ENCODE measurements around the gene ENAM.

DNA sequence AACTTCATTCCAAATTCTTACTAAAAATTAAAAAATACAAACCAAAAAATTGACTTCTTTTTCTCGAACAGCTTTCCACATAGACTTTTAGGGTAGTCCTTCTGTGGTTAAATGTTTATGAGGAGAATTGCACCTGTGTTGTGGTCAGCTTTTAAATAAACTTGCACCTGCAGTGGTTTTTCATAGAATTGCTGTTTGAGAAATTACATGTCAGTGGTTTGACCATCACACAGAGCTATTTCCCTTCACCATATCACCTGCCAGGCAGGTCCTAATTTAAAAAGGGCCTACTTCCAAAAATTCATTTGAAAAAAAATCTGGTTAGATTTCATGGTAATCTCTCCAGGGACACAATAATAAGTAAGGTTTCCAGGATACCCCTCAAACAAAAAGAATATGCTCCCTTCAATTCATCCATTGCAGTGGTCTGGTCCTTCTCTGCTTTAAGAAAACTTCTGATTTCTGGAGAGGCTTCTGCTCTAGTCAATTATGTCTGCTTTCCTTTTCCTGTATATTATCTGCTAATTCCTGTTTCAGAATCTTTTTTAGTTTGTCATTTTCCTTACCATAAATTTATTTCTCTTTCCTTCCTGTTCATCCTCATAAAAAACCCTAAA lies 49.9 kb downstream of the ENAM start:
- TF ChIP-seq CTCF (IDR thresholded peaks at IDR 0.05): no peak
- TF ChIP-seq POLR2AphosphoS5 (IDR thresholded peaks at IDR 0.05): no peak

All from prostate gland (tissue), 2 donors.